A673 (cell line): Measurements from ENCODE around the gene HOXB1. TPM values are rescaled to one million over a fixed set of nuclear protein-coding genes. Genes with fewer than 3 reads are reported as not detected.

Experiments used
- Bru-seq: library from RNA; stranded (reverse); fragments of 400-500 nt; gene quantifications from one replicate; lab custom pipeline; 2021; lab: Mats Ljungman, UMichigan
- BruChase-seq, 2 experiments: library from RNA; stranded (reverse); fragments of 400-500 nt; gene quantifications; one replicate each; lab custom pipeline; 2021; lab: Mats Ljungman, UMichigan
- BruUV-seq: library from RNA; stranded (reverse); fragments of 400-500 nt; replicated peaks from 2 replicates; lab custom pipeline; 2021; lab: Mats Ljungman, UMichigan
- CTCF ChIA-PET: fragments of 300-600 bp; sonication (Branson Sonifier 250); formaldehyde crosslinking; loops from one replicate; lab custom pipeline; 2022; ENCODE audit warnings: antibody characterized with exemption; lab: Charles Lee
- POLR2A ChIA-PET: fragments of 300-600 bp; sonication (Branson Sonifier 250); formaldehyde crosslinking; loops from one replicate; lab custom pipeline; 2022; ENCODE audit warnings: antibody characterized with exemption; ENCODE audit not compliant: low non-redundant PET; lab: Charles Lee
- DNase-seq: peaks from one replicate; pipeline ENCODE4 v3.0.0-alpha.2; 2015; ENCODE audit warnings: low spot score
- H3K27ac ChIP-seq: fragments of 200-600 bp; sonication (generic); 2 replicates; pipeline ENCODE4 v1.5.1; 2016; ENCODE audit warnings: mixed run types, low read depth, mild to moderate bottlenecking, mixed read lengths, antibody characterized with exemption, low read length; ENCODE audit not compliant: poor library complexity, severe bottlenecking
- H3K27me3 ChIP-seq: fragments of 200-600 bp; sonication (generic); replicated peaks from 2 replicates; pipeline ENCODE4 v1.6.1; 2017; ENCODE audit warnings: mixed run types, low read depth, mild to moderate bottlenecking, mixed read lengths, antibody characterized with exemption, low read length; ENCODE audit not compliant: insufficient read depth, poor library complexity
- H3K36me3 ChIP-seq: fragments of 200-600 bp; sonication (generic); 2 replicates; pipeline ENCODE4 v1.6.1; 2016; ENCODE audit warnings: mixed run types, mild to moderate bottlenecking, mixed read lengths, antibody characterized with exemption, low read length; ENCODE audit not compliant: insufficient read depth, poor library complexity, severe bottlenecking
- H3K4me1 ChIP-seq: fragments of 200-600 bp; sonication (generic); 2 replicates; pipeline ENCODE4 v1.6.1; 2017; ENCODE audit warnings: mixed run types, mild to moderate bottlenecking, mixed read lengths, antibody characterized with exemption, low read length; ENCODE audit not compliant: insufficient read depth, poor library complexity, severe bottlenecking
- H3K4me3 ChIP-seq: fragments of 200-600 bp; sonication (generic); 2 replicates; pipeline ENCODE4 v1.5.1; 2016; ENCODE audit warnings: low read depth, mixed run types, mild to moderate bottlenecking, mixed read lengths, low read length; ENCODE audit not compliant: poor library complexity, severe bottlenecking
- H3K9me3 ChIP-seq: fragments of 200-600 bp; sonication (generic); 2 replicates; pipeline ENCODE4 v1.6.1; 2016; ENCODE audit warnings: mixed run types, low read depth, mild to moderate bottlenecking, mixed read lengths, antibody characterized with exemption, low read length; ENCODE audit not compliant: poor library complexity, severe bottlenecking
- CTCF ChIP-seq: fragments of 300-800, 200-600 bp; sonication (generic); conservative IDR thresholded peaks from 2 replicates; pipeline ENCODE4 v1.5.1; 2017; ENCODE audit warnings: low read depth, mild to moderate bottlenecking, antibody characterized with exemption, low read length, moderate library complexity, mixed read lengths
- EZH2 ChIP-seq: fragments of 200-600 bp; sonication (generic); IDR thresholded peaks from 2 replicates; pipeline ENCODE4 v1.6.1; 2017; ENCODE audit warnings: borderline replicate concordance, low read depth, mild to moderate bottlenecking, mixed read lengths, antibody characterized with exemption, low read length; ENCODE audit not compliant: poor library complexity, severe bottlenecking
- intact Hi-C: fragments of 100-400 bp; cut with micrococcal nuclease; formaldehyde crosslinking; loops from one replicate; pipeline ENCODE4 v1.10.0; 2022; ENCODE audit not compliant: unreplicated experiment
- long read RNA-seq: library from polyadenylated mRNA; stranded (forward); transcript quantifications from one replicate; pipeline ENCODE4 v2.0.0, GENCODE V29; 2022
- total RNA-seq: library from RNA; stranded (reverse); gene quantifications from 2 replicates; pipeline ENCODE4 v1.2.3, GENCODE V29; 2021

Gene HOXB1
- not detected in 2 replicates for total RNA-seq
- Bru-seq, nascent RNA, result not detected
- percentile 17 among the genes with signal in this experiment for BruChase-seq, experiment 1, labeled RNA remaining after a 2-hour chase
- BruChase-seq, experiment 2, labeled RNA remaining after a 6-hour chase, result not detected
- long read RNA-seq, result 0 reads

- POLR2A ChIA-PET, result interaction anchor here (0.6 kb wide), 1 partner anchor 25 kb away, joined by 3 read pairs; no protein-coding TSS in a partner anchor
- DNase-seq, result no peak
- no peaks in the 10 kb centered on the region for H3K9me3 ChIP-seq
- BruUV-seq, result no TSS peak
- CTCF ChIA-PET, result no interaction called here
- intact Hi-C loops, result no loop called here
- H3K4me3 ChIP-seq, result no peak within 1 kb of the TSS
- H3K4me1 ChIP-seq, result peaks cover 8% of the 10 kb centered on the region
- no peaks in the 10 kb centered on the region for H3K27me3 ChIP-seq
- H3K27ac ChIP-seq, result no peak within 1 kb of the TSS
- H3K36me3 ChIP-seq, result no peaks in the 10 kb centered on the region
- TF ChIP-seq EZH2 (no peak), CTCF (no peak)
Measured at GRCh38 chr17:48530887-48531272, at the start of gene HOXB1. Gene HOXB1, minus strand, starts transcription at chr17:48531011. Its CDS starts 107 bp downstream, at chr17:48530904.

GRCh38 chr17:48579760-48580554 is 49.1 kb upstream of the HOXB1 start:
- ChIA-PET CTCF (no interaction called here), POLR2A (no interaction called here)
- BruUV-seq, result no TSS peak
- TF ChIP-seq EZH2 (no peak), CTCF (no peak)
- H3K27ac ChIP-seq, result no peak overlapping the region
- no peak for DNase-seq
- H3K9me3 ChIP-seq, result no peaks in the 10 kb centered on the region
- H3K4me1 ChIP-seq, result peaks cover 36% of the 10 kb centered on the region
- intact Hi-C loops, result no loop called here
- no peaks in the 10 kb centered on the region for H3K27me3 ChIP-seq
- H3K4me3 ChIP-seq, result no peak overlapping the region
- no peaks in the 10 kb centered on the region for H3K36me3 ChIP-seq

GRCh38 chr17:48579471-48579759 is 48.6 kb upstream of the HOXB1 start:
- no TSS peak for BruUV-seq
- Histone ChIP-seq H3K4me1 (peaks cover 36% of the 10 kb centered on the region), H3K36me3 (no peaks in the 10 kb centered on the region), H3K4me3 (no peak overlapping the region), H3K27me3 (no peaks in the 10 kb centered on the region), H3K9me3 (no peaks in the 10 kb centered on the region), H3K27ac (no peak overlapping the region)
- DNase-seq, result no peak
- no peak for TF ChIP-seq EZH2
- TF ChIP-seq CTCF, result no peak
- intact Hi-C loops, result no loop called here
- ChIA-PET POLR2A (no interaction called here), CTCF (no interaction called here)
